K562 (cell line): ENCODE measurements around the gene LCN15. TPM values are rescaled to one million over a fixed set of nuclear protein-coding genes. Genes with fewer than 3 reads are reported as not detected.
A peak's percentile ranks its signal among the peaks of the same experiment; 100 is the strongest.

Experiments used
- CBX5 ChIP-seq: IDR thresholded peaks from 2 replicates; pipeline ENCODE4 v1.6.1; 2014; ENCODE audit warnings: low read depth, borderline replicate concordance
- CREB3 ChIP-seq: fragments of 450-650 bp; conservative IDR thresholded peaks from 2 replicates; pipeline ENCODE4 v1.6.1; 2016; ENCODE audit warnings: missing genetic modification characterization, low read depth, mild to moderate bottlenecking, missing compliant biosample characterization, moderate library complexity
- FOXA1 ChIP-seq: fragments of 450-650 bp; IDR thresholded peaks from 2 replicates; pipeline ENCODE4 v1.6.1; 2016; ENCODE audit warnings: mild to moderate bottlenecking, borderline replicate concordance
- KAT8 ChIP-seq: fragments of 450-650 bp; IDR thresholded peaks from 2 replicates; pipeline ENCODE4 v1.6.1; 2016; ENCODE audit warnings: low read depth, mild to moderate bottlenecking
- MAZ ChIP-seq, 2 experiments: fragments of 450-650 bp in 1 of 2; sonication (generic) in 1 of 2; formaldehyde crosslinking; IDR thresholded peaks in 1 of 2; conservative IDR thresholded peaks in 1 of 2; 2 replicates each; pipeline versions ENCODE4 v1.4.0 to v1.5.0; 2020; ENCODE audit warnings: mild to moderate bottlenecking in 1 of 2, missing genetic modification reagents in 1 of 2
- NCOA6 ChIP-seq: fragments of 450-650 bp; IDR thresholded peaks from 2 replicates; pipeline ENCODE4 v1.6.1; 2017; ENCODE audit warnings: mild to moderate bottlenecking
- NFIC ChIP-seq: fragments of 450-650 bp; IDR thresholded peaks from 2 replicates; pipeline ENCODE4 v1.6.1; 2017; ENCODE audit warnings: mild to moderate bottlenecking, inconsistent platforms
- PPARD ChIP-seq: fragments of 250-450 bp; sonication (Bioruptor Pico); IDR thresholded peaks from 2 replicates; pipeline ENCODE4 v1.8.0; 2022; ENCODE audit warnings: inconsistent platforms, mild to moderate bottlenecking, moderate library complexity
- ZNF586 ChIP-seq: fragments of 450-650 bp; formaldehyde crosslinking; conservative IDR thresholded peaks from 2 replicates; pipeline ENCODE4 v1.4.0; 2020; ENCODE audit warnings: mild to moderate bottlenecking, moderate library complexity
- ZNF609 ChIP-seq: sonication (generic); formaldehyde crosslinking; IDR thresholded peaks from 2 replicates; pipeline ENCODE4 v1.8.1; 2023; ENCODE audit warnings: missing genetic modification reagents, mild to moderate bottlenecking, borderline replicate concordance
- polyA plus RNA-seq, 8 experiments: library from polyadenylated mRNA; depleted of rRNA in 4 of 8; stranded (reverse) in 5 of 8; unstranded in 3 of 8; fragments of >200 nt; fragmentation: Nextera tagmentation in 2 of 8; fragmentation: Illumina TruSeq in 1 of 8; extraction: Ambion mirVana in 2 of 8; extraction: Trizol in 1 of 8; gene quantifications; 2 replicates each; pipeline versions ENCODE4 v1.2.1 to v1.2.3, GENCODE V29; 2011 to 2014; ENCODE audit warnings: inconsistent platforms in 1 of 8, missing spikeins in 1 of 8
- total RNA-seq, 7 experiments: library from RNA; depleted of rRNA in 6 of 7; stranded (reverse); fragments of >200 nt in 6 of 7; fragmentation: Illumina TruSeq in 2 of 7; extraction: Trizol in 2 of 7; gene quantifications; 2 replicates each; pipeline versions ENCODE4 v1.2.1 to v1.2.3, GENCODE V29; 2011 to 2021; ENCODE audit warnings: low replicate concordance in 1 of 7

Gene LCN15
- total and polyA plus RNA-seq, 9 of the 15 experiments (the other 6 are each of a cell fraction or from before 2014, with no cell fraction given): 0.66 TPM; not detected in 8

GRCh38 chr9:136799854-136800657, 35.7 kb upstream of the LCN15 start (continued):
- no peak for TF ChIP-seq ZNF609 (CRISPR knock-in tag)
- peak; percentile 5 to 91; a peak in 3 of 4 replicates for TF ChIP-seq MAZ (CRISPR knock-in tag; conservative IDR thresholded peaks at IDR 0.05 in 1 of 2, IDR thresholded peaks at IDR 0.05 in 1 of 2)
- TF ChIP-seq CREB3 (tag): no peak
- TF ChIP-seq PPARD (CRISPR knock-in tag): no peak
- no peak for TF ChIP-seq NCOA6
- TF ChIP-seq ZNF586: no peak
- no peak for TF ChIP-seq CBX5
- no peak for TF ChIP-seq FOXA1
- TF ChIP-seq NFIC: 0 out of 2 replicates have a peak, but pooled peaks have one; percentile 13
- no peak for TF ChIP-seq KAT8
- TF ChIP-seq, all 486 proteins: peak for 43
